Subcutaneous abdominal adipose tissue (tissue), 5 donors: ENCODE data around the gene KRTAP19-3.
"Not testable (repeated sequence)": the region's sequence is repeated elsewhere in the genome, so short reads cannot be mapped to it uniquely, and the experiment has no call there.

Source experiments
- H3K27ac ChIP-seq: one replicate; pipeline ENCODE4 v1.7.0; 2013; ENCODE audit warnings: low read depth, mild to moderate bottlenecking, inconsistent platforms, low read length, moderate library complexity
- H3K27me3 ChIP-seq, 5 donors: one replicate each; pipeline ENCODE4 v1.7.0; 2013; ENCODE audit warnings: low read length in 5 of 5, inconsistent platforms in 1 of 5; ENCODE audit not compliant: control insufficient read depth in 5 of 5, insufficient read depth in 4 of 5
- H3K36me3 ChIP-seq, 5 donors: one replicate each; pipeline ENCODE4 v1.7.0; 2013; ENCODE audit warnings: low read length in 5 of 5; ENCODE audit not compliant: control insufficient read depth in 5 of 5, insufficient read depth in 5 of 5
- H3K4me1 ChIP-seq, 5 donors: one replicate each; pipeline ENCODE4 v1.7.0; 2013; ENCODE audit warnings: low read length in 5 of 5, mild to moderate bottlenecking in 3 of 5, moderate library complexity in 1 of 5; ENCODE audit not compliant: control insufficient read depth in 5 of 5, insufficient read depth in 5 of 5
- H3K4me3 ChIP-seq, 5 donors: one replicate each; pipeline ENCODE4 v1.7.0; 2013; ENCODE audit warnings: low read length in 5 of 5, low read depth in 1 of 5
- H3K9ac ChIP-seq, 5 donors: one replicate each; pipeline ENCODE4 v1.7.0; 2013; ENCODE audit warnings: low read length in 5 of 5, mild to moderate bottlenecking in 4 of 5, moderate library complexity in 3 of 5
- H3K9me3 ChIP-seq, 5 donors: one replicate each; pipeline ENCODE4 v1.7.0; 2013; ENCODE audit warnings: low read length in 5 of 5; ENCODE audit not compliant: control insufficient read depth in 5 of 5
- donor health status: healthy.
- donor health status: healthy.
- donor health status: healthy.
- donor health status: healthy.
- donor health status: healthy.

The KRTAP19-3 gene

GRCh38 chr21:30491963-30492428 lies at the start of gene KRTAP19-3:
Gene KRTAP19-3, minus strand, starts transcription at chr21:30492013. Its CDS starts 56 bp downstream, at chr21:30491957.
- no peak within 1 kb of the TSS for H3K4me3 ChIP-seq

GRCh38 chr21:30518876-30519275 lies 27.1 kb upstream of the KRTAP19-3 start:
- H3K36me3 ChIP-seq: no peaks in the 10 kb centered on the region
- H3K4me3 ChIP-seq: no peak overlapping the region
- H3K4me1 ChIP-seq: no peaks in the 10 kb centered on the region
- no peak overlapping the region for H3K9ac ChIP-seq
- H3K27ac ChIP-seq: no peak overlapping the region
- no peaks in the 10 kb centered on the region for H3K27me3 ChIP-seq
- H3K9me3 ChIP-seq: peaks cover 0 to 4% (median 0%) of the 10 kb centered on the region in 5 donors

More at GRCh38 chr21:30491963-30492428, at the start of gene KRTAP19-3:
- Histone ChIP-seq H3K27ac (no peak within 1 kb of the TSS), H3K4me1 (peaks cover 0 to 6% (median 0%) of the 10 kb centered on the region in 5 donors), H3K27me3 (no peaks in the 10 kb centered on the region), H3K9me3 (peaks cover 0 to under 1% (median 0%) of the 10 kb centered on the region in 5 donors), H3K36me3 (no peaks in the 10 kb centered on the region), H3K9ac (no peak within 1 kb of the TSS)

- H3K4me3 ChIP-seq: no peak overlapping the region
- H3K36me3 ChIP-seq: no peaks in the 10 kb centered on the region
- H3K9me3 ChIP-seq: no peaks in the 10 kb centered on the region
- no peak overlapping the region for H3K27ac ChIP-seq
- H3K27me3 ChIP-seq: no peaks in the 10 kb centered on the region
- no peak overlapping the region for H3K9ac ChIP-seq
- no peaks in the 10 kb centered on the region for H3K4me1 ChIP-seq
Measured at GRCh38 chr21:30515681-30516080, 23.9 kb upstream of the KRTAP19-3 start.

- H3K36me3 ChIP-seq, H3K4me3 ChIP-seq, H3K4me1 ChIP-seq, H3K9me3 ChIP-seq, H3K27me3 ChIP-seq, H3K27ac ChIP-seq, H3K9ac ChIP-seq: not testable (repeated sequence)
Measured at GRCh38 chr21:30505621-30506205, 13.9 kb upstream of the KRTAP19-3 start.

- Histone ChIP-seq H3K4me3 (no peak within 1 kb of the TSS), H3K27ac (no peak within 1 kb of the TSS), H3K27me3 (no peaks in the 10 kb centered on the region), H3K36me3 (no peaks in the 10 kb centered on the region), H3K4me1 (no peaks in the 10 kb centered on the region), H3K9me3 (no peaks in the 10 kb centered on the region), H3K9ac (no peak within 1 kb of the TSS)
Measured at GRCh38 chr21:30502041-30502440, 10.2 kb upstream of the KRTAP19-3 start, which contains the start of gene KRTAP19-5. Gene KRTAP19-5, minus strand, starts transcription at chr21:30502141. Its CDS starts 51 bp downstream, at chr21:30502090.

- H3K27me3 ChIP-seq: no peaks in the 10 kb centered on the region
- H3K27ac ChIP-seq: no peak within 1 kb of the TSS
- H3K9me3 ChIP-seq: no peaks in the 10 kb centered on the region
- H3K9ac ChIP-seq: no peak within 1 kb of the TSS
- no peaks in the 10 kb centered on the region for H3K36me3 ChIP-seq
- H3K4me3 ChIP-seq: no peak within 1 kb of the TSS
- peaks cover 0 to under 1% (median 0%) of the 10 kb centered on the region in 5 donors for H3K4me1 ChIP-seq
Measured at GRCh38 chr21:30497065-30497464, 5.3 kb upstream of the KRTAP19-3 start, which contains the start of gene KRTAP19-4. Gene KRTAP19-4, minus strand, starts transcription at chr21:30497165. Its CDS starts 55 bp downstream, at chr21:30497110.

GRCh38 chr21:30487336-30487735 lies 4.5 kb downstream of the KRTAP19-3 start, which contains the start of gene KRTAP19-2:
Gene KRTAP19-2, minus strand, starts transcription at chr21:30487436. Its CDS starts 88 bp downstream, at chr21:30487348.
- no peaks in the 10 kb centered on the region for H3K27me3 ChIP-seq
- no peak within 1 kb of the TSS for H3K9ac ChIP-seq
- H3K36me3 ChIP-seq: no peaks in the 10 kb centered on the region
- H3K4me1 ChIP-seq: peaks cover 0 to 6% (median 0%) of the 10 kb centered on the region in 5 donors
- no peak within 1 kb of the TSS for H3K27ac ChIP-seq
- H3K4me3 ChIP-seq: no peak within 1 kb of the TSS
- H3K9me3 ChIP-seq: peaks cover 0 to 4% (median 0%) of the 10 kb centered on the region in 5 donors

GRCh38 chr21:30486180-30486579 lies 5.6 kb downstream of the KRTAP19-3 start:
- no peak overlapping the region for H3K4me3 ChIP-seq
- no peaks in the 10 kb centered on the region for H3K36me3 ChIP-seq
- H3K4me1 ChIP-seq: no peaks in the 10 kb centered on the region
- peaks cover 0 to 4% (median 0%) of the 10 kb centered on the region in 5 donors for H3K9me3 ChIP-seq
- H3K27ac ChIP-seq: no peak overlapping the region
- H3K9ac ChIP-seq: no peak overlapping the region
- no peaks in the 10 kb centered on the region for H3K27me3 ChIP-seq

- Histone ChIP-seq H3K9ac (no peak overlapping the region), H3K27me3 (no peaks in the 10 kb centered on the region), H3K36me3 (no peaks in the 10 kb centered on the region), H3K9me3 (peaks cover 0 to 4% (median 0%) of the 10 kb centered on the region in 5 donors), H3K4me3 (no peak overlapping the region), H3K27ac (no peak overlapping the region), H3K4me1 (no peaks in the 10 kb centered on the region)
Measured at GRCh38 chr21:30482130-30482529, 9.7 kb downstream of the KRTAP19-3 start.

GRCh38 chr21:30480145-30480544 lies 11.7 kb downstream of the KRTAP19-3 start, which contains the start of gene KRTAP19-1:
Gene KRTAP19-1, minus strand, starts transcription at chr21:30480367. Its CDS starts 50 bp downstream, at chr21:30480317.
- H3K4me3 ChIP-seq: no peak within 1 kb of the TSS
- H3K27ac ChIP-seq: no peak within 1 kb of the TSS
- H3K27me3 ChIP-seq: no peaks in the 10 kb centered on the region
- no peaks in the 10 kb centered on the region for H3K9me3 ChIP-seq
- H3K9ac ChIP-seq: no peak within 1 kb of the TSS
- H3K36me3 ChIP-seq: no peaks in the 10 kb centered on the region
- no peaks in the 10 kb centered on the region for H3K4me1 ChIP-seq
